SK-N-SH (cell line): ENCODE data around the gene HLA-DPA1.

Source experiments
- CTCF ChIP-seq: fragments of 200-600 bp; sonication (generic); IDR thresholded peaks from 2 replicates; pipeline ENCODE4 v1.6.1; 2017; ENCODE audit warnings: antibody characterized with exemption, mild to moderate bottlenecking, moderate library complexity
- EP300 ChIP-seq, 2 experiments: IDR thresholded peaks; 2 replicates each; pipeline versions ENCODE4 v1.4.0 to v1.6.1; 2012; ENCODE audit warnings: borderline replicate concordance in 1 of 2, low read depth in 1 of 2, low read length in 1 of 2
- EZH2phosphoT487 ChIP-seq: fragments of 200-600 bp; sonication (generic); IDR thresholded peaks from 2 replicates; pipeline ENCODE4 v1.6.1; 2017; ENCODE audit warnings: low read depth, mixed run types, mild to moderate bottlenecking, antibody characterized with exemption, moderate library complexity, borderline replicate concordance
- FOSL2 ChIP-seq: IDR thresholded peaks from 2 replicates; pipeline ENCODE4 v1.4.0; 2012; ENCODE audit warnings: low read depth, mild to moderate bottlenecking, moderate library complexity, borderline replicate concordance
- IRF3 ChIP-seq: fragments of 150-350 bp; IDR thresholded peaks from 2 replicates; pipeline ENCODE4 v1.6.1; 2016; ENCODE audit warnings: mild to moderate bottlenecking, low read depth, low read length
- MXI1 ChIP-seq: IDR thresholded peaks from 2 replicates; pipeline ENCODE4 v1.6.1; 2012; ENCODE audit warnings: mild to moderate bottlenecking, low read depth, low read length, improper control_type of control experiment
- NRF1 ChIP-seq: IDR thresholded peaks from 2 replicates; pipeline ENCODE4 v1.6.1; 2012; ENCODE audit warnings: low read depth, mild to moderate bottlenecking, low read length
- PBX3 ChIP-seq: IDR thresholded peaks from 2 replicates; pipeline ENCODE4; 2012
- POLR2AphosphoS5 ChIP-seq: IDR thresholded peaks from 2 replicates; pipeline ENCODE4 v1.6.1; 2012; ENCODE audit warnings: low read depth, low read length
- RAD21 ChIP-seq: IDR thresholded peaks from 2 replicates; pipeline ENCODE4 v1.6.1; 2012; ENCODE audit warnings: mild to moderate bottlenecking, low read length
- RFX5 ChIP-seq: IDR thresholded peaks from 2 replicates; pipeline ENCODE4 v1.6.1; 2012; ENCODE audit warnings: mild to moderate bottlenecking, improper control_type of control experiment, low read length
- ZBTB33 ChIP-seq: IDR thresholded peaks from 2 replicates; pipeline ENCODE4 v1.4.0; 2012; ENCODE audit warnings: low read depth, borderline replicate concordance

- no peak for TF ChIP-seq PBX3
- no peak for TF ChIP-seq FOSL2
- no peak for TF ChIP-seq CTCF
- no peak for TF ChIP-seq NRF1
- no peak for TF ChIP-seq MXI1
- no peak for TF ChIP-seq RAD21
- no peak for TF ChIP-seq ZBTB33
- no peak for TF ChIP-seq POLR2AphosphoS5
- no peak for TF ChIP-seq IRF3
- TF ChIP-seq EP300 (IDR thresholded peaks at IDR 0.05; ENCODE audit: borderline replicate concordance in 1 of 2, low read depth in 1 of 2, low read length in 1 of 2), result no peak
- no peak for TF ChIP-seq EZH2phosphoT487
- TF ChIP-seq RFX5, result no peak
These were observed 34.9 kb upstream of the HLA-DPA1 start for GRCh38 chr6:33108307-33108706.
